Measurements from ENCODE around the gene ZNF831.

ZNF831 gene

DNA sequence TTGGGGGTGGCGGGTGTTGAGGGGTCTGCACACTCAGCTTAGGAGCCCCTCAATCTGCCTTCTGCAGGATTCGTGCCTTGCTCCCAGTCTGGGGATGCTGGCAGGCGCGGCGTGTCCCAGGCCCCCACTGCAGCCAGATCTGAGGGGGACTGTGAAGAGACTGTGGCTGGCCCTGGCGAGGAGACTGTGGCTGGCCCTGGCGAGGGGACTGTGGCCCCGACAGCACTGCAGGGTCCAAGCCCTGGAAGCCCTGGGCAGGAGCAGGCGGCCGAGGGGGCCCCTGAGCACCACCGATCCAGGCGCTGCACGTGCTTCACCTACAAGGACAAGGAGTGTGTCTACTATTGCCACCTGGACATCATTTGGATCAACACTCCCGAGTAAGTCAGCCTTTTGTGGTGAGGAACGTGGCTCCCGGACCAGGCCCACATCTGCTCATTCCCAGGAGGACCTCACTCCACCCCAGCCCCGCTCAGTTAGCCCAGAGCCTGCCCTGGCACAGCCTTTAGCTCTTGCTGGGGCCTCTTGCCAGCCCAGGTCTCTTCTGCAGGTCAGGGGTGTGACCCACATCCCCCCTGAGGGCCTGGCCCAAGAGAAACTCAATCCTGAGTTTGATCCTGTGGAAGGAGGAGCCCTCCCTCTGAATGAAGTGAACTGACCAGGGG lies 137.9 kb downstream of the ZNF831 start:
- H3K4me1 ChIP-seq (ENCODE audit: control insufficient read depth, insufficient read depth, low read length) = peaks cover 3% of the 10 kb centered on the region
- no CpG with 5 or more reads among the region's 17 CpGs for WGBS (ENCODE audit: insufficient coverage, insufficient read length)

GRCh38 chr20:59305908-59306655 lies 142.5 kb downstream of the ZNF831 start:
- H3K27ac ChIP-seq (ENCODE audit: low read length) = no peak overlapping the region
- H3K27me3 ChIP-seq (ENCODE audit: control insufficient read depth, insufficient read depth, low read length) = peaks cover 14% of the 10 kb centered on the region
- no peaks in the 10 kb centered on the region for H3K9me3 ChIP-seq (ENCODE audit: control insufficient read depth, insufficient read depth, low read length)
- no CpG with 5 or more reads among the region's 7 CpGs for WGBS (ENCODE audit: insufficient coverage, insufficient read length)
- no peaks in the 10 kb centered on the region for H3K4me1 ChIP-seq (ENCODE audit: control insufficient read depth, insufficient read depth, low read length)
- no peak overlapping the region for H3K4me3 ChIP-seq (ENCODE audit: low read length)
- H3K36me3 ChIP-seq (ENCODE audit: control insufficient read depth, insufficient read depth, low read length) = no peaks in the 10 kb centered on the region
- DNase-seq (ENCODE audit: low read depth, low spot score) = no peak

More for the DNA sequence above, 137.9 kb downstream of the ZNF831 start:
- H3K27me3 ChIP-seq (ENCODE audit: control insufficient read depth, insufficient read depth, low read length) = peaks cover 30% of the 10 kb centered on the region
- H3K4me3 ChIP-seq (ENCODE audit: low read length) = no peak overlapping the region
- H3K27ac ChIP-seq (ENCODE audit: low read length) = no peak overlapping the region
- no peak for DNase-seq (ENCODE audit: low read depth, low spot score)
- H3K36me3 ChIP-seq (ENCODE audit: control insufficient read depth, insufficient read depth, low read length) = no peaks in the 10 kb centered on the region
- H3K9me3 ChIP-seq (ENCODE audit: control insufficient read depth, insufficient read depth, low read length) = no peaks in the 10 kb centered on the region

- H3K9me3 ChIP-seq (ENCODE audit: control insufficient read depth, insufficient read depth, low read length) = no peaks in the 10 kb centered on the region
- H3K27ac ChIP-seq (ENCODE audit: low read length) = no peak overlapping the region
- H3K4me1 ChIP-seq (ENCODE audit: control insufficient read depth, insufficient read depth, low read length) = no peaks in the 10 kb centered on the region
- no peak for DNase-seq (ENCODE audit: low read depth, low spot score)
- no peak overlapping the region for H3K4me3 ChIP-seq (ENCODE audit: low read length)
- no CpG with 5 or more reads among the region's 3 CpGs for WGBS (ENCODE audit: insufficient coverage, insufficient read length)
- no peaks in the 10 kb centered on the region for H3K36me3 ChIP-seq (ENCODE audit: control insufficient read depth, insufficient read depth, low read length)
- peaks cover 4% of the 10 kb centered on the region; the same call in 1 of the 2 replicates for H3K27me3 ChIP-seq (ENCODE audit: control insufficient read depth, insufficient read depth, low read length)
These were observed 143.6 kb downstream of the ZNF831 start for GRCh38 chr20:59307270-59307669.

Data from iPS DF 6.9 (cell line).